Body of pancreas (tissue), 4 donors: ENCODE data around the gene ST6GAL1. TPM values are rescaled to one million over a fixed set of nuclear protein-coding genes. Genes with fewer than 3 reads are reported as not detected.

Experiments used
- ATAC-seq: fragments of 150-250 bp; one replicate; pipeline ENCODE4 v1.9.1; 2016
- DNase-seq, 4 donors: peaks; one replicate each; pipeline ENCODE4 v3.0.0-alpha.2; 2019
- H3K27ac ChIP-seq, 4 donors: fragments of 200-600 bp; sonication (generic); 1 replicate in 3 of 4; 2 replicates in 1 of 4; pipeline versions ENCODE4 v1.5.1 to v1.6.1; 2016 to 2019; ENCODE audit warnings: mild to moderate bottlenecking in 1 of 4, mixed read lengths in 1 of 4, moderate library complexity in 1 of 4
- H3K27me3 ChIP-seq, 2 donors: fragments of 200-600 bp; sonication (generic); one replicate each; pipeline ENCODE4 v1.6.0; 2016; ENCODE audit warnings: mild to moderate bottlenecking in 1 of 2
- H3K36me3 ChIP-seq, 2 donors: fragments of 200-600 bp; sonication (generic); replicated peaks in 1 of 2; 2 replicates each; pipeline ENCODE4 v1.5.1; 2016; ENCODE audit warnings: low read depth in 2 of 2; ENCODE audit not compliant: insufficient read depth in 1 of 2
- H3K4me1 ChIP-seq: fragments of 200-600 bp; sonication (generic); one replicate; pipeline ENCODE4 v1.6.0; 2016
- H3K4me3 ChIP-seq, 2 donors: fragments of 200-600 bp; sonication (generic); 1 replicate in 1 of 2; 2 replicates in 1 of 2; pipeline ENCODE4 v1.5.1; 2016 to 2019
- H3K9me3 ChIP-seq, 3 donors: fragments of 200-600 bp; sonication (generic); 1 replicate in 2 of 3; 2 replicates in 1 of 3; pipeline ENCODE4 v1.5.1; 2016
- CTCF ChIP-seq, 7 experiments: fragments of 450-650 bp in 4 of 7; fragments of 200-600 bp in 3 of 7; sonication (generic) in 3 of 7; IDR thresholded peaks; one replicate each; pipeline ENCODE4 v1.5.1; 2016 to 2019; ENCODE audit warnings: antibody characterized with exemption in 7 of 7
- POLR2A ChIP-seq, 3 donors: fragments of 450-650 bp; IDR thresholded peaks; one replicate each; pipeline ENCODE4 v1.6.1; 2016; ENCODE audit warnings: antibody characterized with exemption in 3 of 3, mild to moderate bottlenecking in 2 of 3
- WGBS, 2 donors: methylation state at CpG; one replicate each; pipeline ENCODE4 v1.1.5; 2017; 5-methylcytosine and 5-hydroxymethylcytosine counted together
- intact Hi-C: fragments of 100-400 bp; cut with DNase I; formaldehyde crosslinking; loops from one replicate; pipeline ENCODE4 v1.15.1; 2023
- total RNA-seq, 2 donors: library from RNA; depleted of rRNA; stranded (reverse); fragments of >200 nt; gene quantifications; one replicate each; pipeline ENCODE4 v1.1.0, GENCODE V29; 2016

ST6GAL1 gene
- total RNA-seq, 2 donors from 2014 or later, result 10.2 to 12.2 TPM

- no peaks in the 10 kb centered on the region for H3K9me3 ChIP-seq
- 71 to 72% methylated on average over 4 to 5 of the region's 5 CpGs for WGBS, 2 donors
- intact Hi-C loops, result no loop called here
- no peak overlapping the region for H3K27ac ChIP-seq
- no peaks in the 10 kb centered on the region for H3K36me3 ChIP-seq
- TF ChIP-seq CTCF (IDR thresholded peaks at IDR 0.05), result no peak
- TF ChIP-seq POLR2A (IDR thresholded peaks at IDR 0.05), result no peak
- H3K4me1 ChIP-seq, result no peaks in the 10 kb centered on the region
- ATAC-seq, result no peak
- H3K4me3 ChIP-seq, result no peak overlapping the region
- no peak for DNase-seq
- no peaks in the 10 kb centered on the region for H3K27me3 ChIP-seq
Observed at GRCh38 chr3:186922790-186923189, 7.5 kb upstream of the ST6GAL1 start.

- ATAC-seq, result no peak
- 88 to 91% methylated on average over 3 of the region's 3 CpGs for WGBS, 2 donors
Observed at GRCh38 chr3:186923241-186923640, 7.1 kb upstream of the ST6GAL1 start.

DNA sequence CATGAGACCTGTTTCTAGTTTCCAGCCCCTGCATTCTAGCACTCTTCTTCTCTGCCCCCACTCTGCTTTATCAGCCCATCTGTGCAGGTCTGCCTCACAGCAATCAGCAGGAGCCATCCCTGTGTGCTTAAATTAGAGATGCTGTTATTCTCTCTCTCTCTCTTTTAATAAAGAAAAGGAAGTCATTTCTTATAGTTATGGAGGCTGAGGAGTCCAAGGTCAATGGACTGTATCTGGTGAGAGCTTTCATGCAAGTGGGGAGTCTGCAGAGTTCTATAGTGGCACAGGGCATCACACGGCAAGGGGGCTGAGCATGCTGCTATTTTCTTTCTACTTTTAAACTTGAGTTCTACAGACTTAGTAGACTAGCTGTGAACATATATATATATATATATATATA is 4.5 kb upstream of the ST6GAL1 start:
- Histone ChIP-seq H3K36me3 (no peaks in the 10 kb centered on the region), H3K27ac (no peak overlapping the region), H3K9me3 (no peaks in the 10 kb centered on the region), H3K27me3 (no peaks in the 10 kb centered on the region), H3K4me3 (no peak overlapping the region), H3K4me1 (peaks cover 11% of the 10 kb centered on the region)
- ATAC-seq, result no peak
- DNase-seq, result no peak
- intact Hi-C loops, result no loop called here
- no peak for TF ChIP-seq CTCF (IDR thresholded peaks at IDR 0.05)
- no peak for TF ChIP-seq POLR2A (IDR thresholded peaks at IDR 0.05)
- 67 to 73% methylated on average over 1 of the region's 1 CpG for WGBS, 2 donors

More at GRCh38 chr3:186923241-186923640, 7.1 kb upstream of the ST6GAL1 start:
- intact Hi-C loops, result no loop called here
- TF ChIP-seq POLR2A (IDR thresholded peaks at IDR 0.05) (no peak), CTCF (IDR thresholded peaks at IDR 0.05) (no peak)
- no peak overlapping the region for H3K4me3 ChIP-seq
- no peaks in the 10 kb centered on the region for H3K9me3 ChIP-seq
- no peaks in the 10 kb centered on the region for H3K4me1 ChIP-seq
- H3K36me3 ChIP-seq, result no peaks in the 10 kb centered on the region
- no peaks in the 10 kb centered on the region for H3K27me3 ChIP-seq
- no peak for DNase-seq
- H3K27ac ChIP-seq, result no peak overlapping the region

DNA sequence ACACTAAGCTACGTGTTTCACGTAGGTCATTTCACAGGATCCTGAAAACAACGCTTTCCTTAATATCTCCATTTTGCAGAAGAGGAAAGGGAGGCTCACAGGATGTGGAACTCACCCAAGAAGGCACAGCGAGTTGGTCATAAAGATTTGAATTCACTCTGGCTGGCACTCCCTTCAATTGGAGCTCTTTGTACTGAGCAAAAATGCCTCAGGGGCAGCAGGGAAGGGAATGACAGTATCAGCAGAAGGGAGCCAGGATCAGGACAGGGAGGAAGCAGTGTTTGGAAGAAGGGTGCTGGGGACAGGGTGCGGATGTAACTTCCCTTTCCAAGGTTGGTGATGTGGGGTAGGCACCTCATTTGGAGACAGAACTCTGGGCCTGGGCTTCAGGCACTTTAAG is 1.1 kb upstream of the ST6GAL1 start:
- H3K9me3 ChIP-seq, result no peaks in the 10 kb centered on the region
- H3K4me1 ChIP-seq, result peaks cover 36% of the 10 kb centered on the region
- no peak overlapping the region for H3K4me3 ChIP-seq
- DNase-seq (no peak), ATAC-seq (no peak)
- H3K27me3 ChIP-seq, result no peaks in the 10 kb centered on the region
- 68 to 82% methylated on average over 5 of the region's 5 CpGs for WGBS, 2 donors
- H3K27ac ChIP-seq, result no peak overlapping the region
- intact Hi-C loops, result no loop called here
- no peaks in the 10 kb centered on the region for H3K36me3 ChIP-seq
- TF ChIP-seq CTCF (IDR thresholded peaks at IDR 0.05) (no peak), POLR2A (IDR thresholded peaks at IDR 0.05) (no peak)

DNA sequence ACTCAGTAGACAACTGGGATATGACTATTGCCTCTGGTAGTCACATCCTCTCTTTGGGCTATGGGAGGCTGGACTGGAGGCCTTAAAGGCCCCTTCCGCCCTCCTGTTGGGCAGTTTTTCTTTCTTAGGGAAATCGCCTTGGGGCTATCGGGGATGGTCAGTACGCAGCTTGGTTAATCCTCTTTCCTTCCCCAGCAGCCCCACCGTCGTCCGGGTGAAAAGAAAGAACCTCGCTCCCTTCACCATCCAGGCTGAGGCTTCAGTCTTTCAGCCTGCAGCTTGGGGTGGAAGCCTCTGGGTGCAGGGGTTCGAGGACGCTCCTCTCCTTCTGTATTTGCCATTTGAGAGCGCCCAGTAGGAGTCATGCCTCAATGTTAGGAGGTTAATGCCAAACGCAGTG is 641 bp upstream of the ST6GAL1 start:
- no peaks in the 10 kb centered on the region for H3K36me3 ChIP-seq
- H3K4me3 ChIP-seq, result no peak overlapping the region
- no peak for ATAC-seq
- 61 to 71% methylated on average over 7 to 12 of the region's 12 CpGs for WGBS, 2 donors
- DNase-seq, result no peak
- intact Hi-C loops, result no loop called here
- H3K9me3 ChIP-seq, result no peaks in the 10 kb centered on the region
- no peak for TF ChIP-seq POLR2A (IDR thresholded peaks at IDR 0.05)
- peaks cover 36% of the 10 kb centered on the region for H3K4me1 ChIP-seq
- H3K27me3 ChIP-seq, result no peaks in the 10 kb centered on the region
- H3K27ac ChIP-seq, result no peak overlapping the region
